Natural killer cell (primary cell): Measurements from ENCODE around the gene PRKCD. TPM values are rescaled to one million over a fixed set of nuclear protein-coding genes. Genes with fewer than 3 reads are reported as not detected.

Experiments
- ATAC-seq, 3 donors: fragments of 150-1000 bp in 2 of 3; fragments of 200-7000 bp in 1 of 3; cut with Tn5 transposase; 1 replicate in 1 of 3; 2 replicates in 2 of 3; pipeline ENCODE4 v1.10.0; 2021; ENCODE audit warnings: mild to moderate bottlenecking in 2 of 3, moderate library complexity in 2 of 3
- DNase-seq, 2 donors: peaks; one replicate each; pipeline versions ENCODE4 v3.0.0 to v3.0.0-alpha.2; 2013 to 2021; ENCODE audit warnings: mixed read lengths in 1 of 2
- H3K27ac ChIP-seq: one replicate; pipeline ENCODE4 v1.5.1; 2013; ENCODE audit warnings: mild to moderate bottlenecking, low read length
- H3K27me3 ChIP-seq: one replicate; pipeline ENCODE4 v1.6.1; 2013; ENCODE audit warnings: low read length; ENCODE audit not compliant: control insufficient read depth, insufficient read depth
- H3K36me3 ChIP-seq: one replicate; pipeline ENCODE4 v1.6.1; 2013; ENCODE audit warnings: low read length; ENCODE audit not compliant: control insufficient read depth, insufficient read depth
- H3K4me1 ChIP-seq: one replicate; pipeline ENCODE4 v1.6.1; 2013; ENCODE audit warnings: low read length; ENCODE audit not compliant: control insufficient read depth, insufficient read depth
- H3K4me3 ChIP-seq: one replicate; pipeline ENCODE4 v1.5.1; 2013; ENCODE audit warnings: low read length
- H3K9me3 ChIP-seq: one replicate; pipeline ENCODE4 v1.6.1; 2013; ENCODE audit warnings: low read length; ENCODE audit not compliant: control insufficient read depth, insufficient read depth
- H3K27ac Mint-ChIP-seq, 2 donors: one replicate each; pipeline ENCODE4 v1.8.0; 2022; ENCODE audit warnings: mild to moderate bottlenecking in 2 of 2, mixed read lengths in 2 of 2, moderate library complexity in 1 of 2
- H3K27me3 Mint-ChIP-seq, 2 donors: one replicate each; pipeline ENCODE4 v1.8.0; 2022; ENCODE audit warnings: low read depth in 2 of 2, mixed read lengths in 2 of 2
- H3K36me3 Mint-ChIP-seq: one replicate; pipeline ENCODE4 v1.8.0; 2022; ENCODE audit warnings: mixed read lengths
- H3K4me1 Mint-ChIP-seq, 2 donors: one replicate each; pipeline ENCODE4 v1.8.0; 2022; ENCODE audit warnings: mixed read lengths in 2 of 2
- H3K4me3 Mint-ChIP-seq: one replicate; pipeline ENCODE4 v1.8.0; 2022; ENCODE audit warnings: mild to moderate bottlenecking, moderate library complexity, mixed read lengths
- H3K9me3 Mint-ChIP-seq, 2 donors: one replicate each; pipeline ENCODE4 v1.8.0; 2022; ENCODE audit warnings: mixed read lengths in 2 of 2
- WGBS: methylation state at CpG from one replicate; pipeline ENCODE4 v1.1.7; 2013; ENCODE audit warnings: missing lambda C conversion rate; ENCODE audit not compliant: insufficient coverage; 5-methylcytosine and 5-hydroxymethylcytosine counted together
- intact Hi-C: fragments of 100-400 bp; cut with micrococcal nuclease; formaldehyde crosslinking; loops from one replicate; pipeline ENCODE4 v1.14.2; 2022
- total RNA-seq, 4 donors: library from RNA; stranded (reverse); fragments of 120-200 nt in 1 of 4; gene quantifications; one replicate each; pipeline versions ENCODE4 v1.2.3 to v1.2.4, GENCODE V29; 2013 to 2022
- TF ChIP-seq, protein P1 (sequence below): fragments of 200-600 bp; IDR thresholded peaks from one replicate; pipeline ENCODE4 v1.8.0; 2022; ENCODE audit warnings: antibody characterized with exemption

Gene PRKCD
- total RNA-seq, 3 donors from 2014 or later (not counting 1 experiment from before 2014, with no cell fraction given), result 31.7 to 60.0 (median 36.3) TPM

DNA sequence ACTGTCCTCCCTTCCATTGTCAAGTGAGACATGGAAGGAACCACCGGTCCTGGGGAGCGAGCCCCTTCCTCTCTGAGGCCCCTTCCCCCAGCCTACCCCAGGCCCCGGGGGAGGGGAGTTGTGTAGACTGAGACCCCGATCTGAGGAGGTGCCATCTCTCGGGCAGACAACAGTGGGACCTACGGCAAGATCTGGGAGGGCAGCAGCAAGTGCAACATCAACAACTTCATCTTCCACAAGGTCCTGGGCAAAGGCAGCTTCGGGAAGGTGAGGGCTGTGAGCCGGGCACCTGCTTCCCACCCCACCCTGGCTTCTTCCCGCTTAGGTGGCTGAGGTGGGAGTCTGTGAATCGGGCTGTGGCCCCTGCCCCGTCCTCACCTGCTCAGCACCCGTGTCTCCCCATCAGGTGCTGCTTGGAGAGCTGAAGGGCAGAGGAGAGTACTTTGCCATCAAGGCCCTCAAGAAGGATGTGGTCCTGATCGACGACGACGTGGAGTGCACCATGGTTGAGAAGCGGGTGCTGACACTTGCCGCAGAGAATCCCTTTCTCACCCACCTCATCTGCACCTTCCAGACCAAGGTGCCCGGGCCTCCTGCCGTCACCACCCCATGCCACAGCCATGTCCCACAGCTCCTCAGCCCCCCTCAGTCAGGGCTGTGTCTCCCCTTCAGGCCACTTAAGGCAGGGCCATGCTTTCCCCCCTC, 24.9 kb downstream of the PRKCD start:
- peaks cover 0 to 4% of the 10 kb centered on the region in 2 donors for H3K4me1 Mint-ChIP-seq
- 95% methylated on average over 13 of the region's 20 CpGs for WGBS

DNA sequence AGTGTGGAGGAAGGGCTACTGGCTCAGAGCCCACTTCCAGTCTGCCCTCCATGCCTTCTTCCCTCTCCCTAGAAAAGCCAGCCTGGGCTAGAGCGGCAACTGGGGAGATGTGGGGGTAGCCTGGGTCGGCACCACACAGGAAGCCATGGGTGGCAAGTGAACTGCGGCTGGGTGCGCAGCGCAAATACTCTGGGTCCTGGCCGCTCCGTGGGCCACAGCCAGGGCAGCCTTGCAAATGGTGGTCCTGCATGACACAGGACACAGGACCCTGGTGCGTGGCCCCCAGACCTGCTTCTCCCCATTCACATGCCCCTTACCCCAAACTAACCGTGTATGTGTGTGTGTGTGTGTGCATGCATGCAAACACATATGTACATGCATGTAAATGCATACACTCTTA, 25.7 kb downstream of the PRKCD start:
- no peak for ATAC-seq
- Histone ChIP-seq H3K27ac (no peak overlapping the region), H3K9me3 (no peaks in the 10 kb centered on the region), H3K36me3 (peaks cover 78% of the 10 kb centered on the region), H3K4me1 (peaks cover 2% of the 10 kb centered on the region), H3K4me3 (no peak overlapping the region), H3K27me3 (no peaks in the 10 kb centered on the region)
- TF ChIP-seq, protein P1, sequence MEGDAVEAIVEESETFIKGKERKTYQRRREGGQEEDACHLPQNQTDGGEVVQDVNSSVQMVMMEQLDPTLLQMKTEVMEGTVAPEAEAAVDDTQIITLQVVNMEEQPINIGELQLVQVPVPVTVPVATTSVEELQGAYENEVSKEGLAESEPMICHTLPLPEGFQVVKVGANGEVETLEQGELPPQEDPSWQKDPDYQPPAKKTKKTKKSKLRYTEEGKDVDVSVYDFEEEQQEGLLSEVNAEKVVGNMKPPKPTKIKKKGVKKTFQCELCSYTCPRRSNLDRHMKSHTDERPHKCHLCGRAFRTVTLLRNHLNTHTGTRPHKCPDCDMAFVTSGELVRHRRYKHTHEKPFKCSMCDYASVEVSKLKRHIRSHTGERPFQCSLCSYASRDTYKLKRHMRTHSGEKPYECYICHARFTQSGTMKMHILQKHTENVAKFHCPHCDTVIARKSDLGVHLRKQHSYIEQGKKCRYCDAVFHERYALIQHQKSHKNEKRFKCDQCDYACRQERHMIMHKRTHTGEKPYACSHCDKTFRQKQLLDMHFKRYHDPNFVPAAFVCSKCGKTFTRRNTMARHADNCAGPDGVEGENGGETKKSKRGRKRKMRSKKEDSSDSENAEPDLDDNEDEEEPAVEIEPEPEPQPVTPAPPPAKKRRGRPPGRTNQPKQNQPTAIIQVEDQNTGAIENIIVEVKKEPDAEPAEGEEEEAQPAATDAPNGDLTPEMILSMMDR, result no peak
- H3K27ac Mint-ChIP-seq, result no peak overlapping the region
- 98% methylated on average over 7 of the region's 9 CpGs for WGBS
- H3K4me1 Mint-ChIP-seq, result peaks cover 0 to 4% of the 10 kb centered on the region in 2 donors
- no peak overlapping the region for H3K4me3 Mint-ChIP-seq
- intact Hi-C loops, result no loop called here
- peaks cover 7% of the 10 kb centered on the region for H3K36me3 Mint-ChIP-seq
- no peaks in the 10 kb centered on the region for H3K27me3 Mint-ChIP-seq
- H3K9me3 Mint-ChIP-seq, result no peaks in the 10 kb centered on the region
- DNase-seq, result no peak

More for the DNA sequence above, 24.9 kb downstream of the PRKCD start:
- no peak overlapping the region for H3K27ac Mint-ChIP-seq
- no peak for DNase-seq
- Histone ChIP-seq H3K27me3 (no peaks in the 10 kb centered on the region), H3K4me3 (no peak overlapping the region), H3K4me1 (peaks cover 9% of the 10 kb centered on the region), H3K27ac (no peak overlapping the region), H3K9me3 (no peaks in the 10 kb centered on the region), H3K36me3 (peaks cover 85% of the 10 kb centered on the region)
- no peak overlapping the region for H3K4me3 Mint-ChIP-seq
- H3K36me3 Mint-ChIP-seq, result peaks cover 7% of the 10 kb centered on the region
- intact Hi-C loops, result no loop called here
- no peaks in the 10 kb centered on the region for H3K27me3 Mint-ChIP-seq
- H3K9me3 Mint-ChIP-seq, result no peaks in the 10 kb centered on the region
- TF ChIP-seq, protein P1, result no peak
- ATAC-seq, result no peak

DNA sequence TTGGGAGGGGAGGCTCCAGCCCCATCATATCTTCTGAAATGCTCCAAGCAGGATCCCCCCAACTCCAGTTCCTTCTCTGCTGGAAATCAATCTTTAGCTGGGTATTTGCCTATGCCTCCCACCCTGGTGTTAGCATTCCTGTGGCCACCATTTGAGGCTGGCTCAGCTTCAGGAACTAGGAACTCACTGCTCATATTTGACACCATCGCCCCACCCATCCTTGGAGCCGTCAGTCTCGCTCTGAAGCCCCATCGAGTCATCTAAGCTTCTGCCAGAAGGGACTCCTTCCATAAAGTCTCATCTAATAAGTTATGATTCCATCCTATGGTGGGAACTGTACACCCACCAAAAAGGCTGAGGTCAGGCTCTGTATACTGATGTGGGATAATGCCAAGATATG, 26.4 kb downstream of the PRKCD start:
- no peak overlapping the region for H3K27ac ChIP-seq
- H3K4me3 ChIP-seq, result no peak overlapping the region
- no peaks in the 10 kb centered on the region for H3K9me3 Mint-ChIP-seq
- H3K36me3 ChIP-seq, result peaks cover 76% of the 10 kb centered on the region
- H3K36me3 Mint-ChIP-seq, result peaks cover 7% of the 10 kb centered on the region
- DNase-seq, result no peak
- H3K4me3 Mint-ChIP-seq, result no peak overlapping the region
- TF ChIP-seq, protein P1, result no peak
- no peaks in the 10 kb centered on the region for H3K9me3 ChIP-seq
- peaks cover under 1 to 10% of the 10 kb centered on the region in 2 donors for H3K4me1 Mint-ChIP-seq
- H3K27ac Mint-ChIP-seq, result no peak overlapping the region
- no peaks in the 10 kb centered on the region for H3K27me3 Mint-ChIP-seq
- no peak for ATAC-seq
- no peaks in the 10 kb centered on the region for H3K27me3 ChIP-seq
- intact Hi-C loops, result no loop called here
- peaks cover 7% of the 10 kb centered on the region for H3K4me1 ChIP-seq
- WGBS, result 91% methylated on average over 4 of the region's 4 CpGs
